Neural progenitor cell (in vitro differentiated cells): ENCODE measurements around the gene TRMT44. TPM values are rescaled to one million over a fixed set of nuclear protein-coding genes. Genes with fewer than 3 reads are reported as not detected.
A peak's percentile ranks its signal among the peaks of the same experiment; 100 is the strongest.

ENCODE experiments used
- DNase-seq: peaks from one replicate; pipeline ENCODE4 v3.0.0-alpha.2; 2016; ENCODE audit warnings: low spot score
- H2AFZ ChIP-seq: fragments of 200-600 bp; sonication (generic); replicated peaks from 2 replicates; pipeline ENCODE4 v1.6.1; 2016; ENCODE audit warnings: antibody characterized with exemption
- H3F3A ChIP-seq: fragments of 200-600 bp; sonication (generic); 2 replicates; pipeline ENCODE4 v1.6.1; 2016; ENCODE audit warnings: antibody characterized with exemption, low read depth
- H3K27ac ChIP-seq: fragments of 200-600 bp; sonication (generic); 2 replicates; pipeline ENCODE4 v1.5.1; 2016; ENCODE audit warnings: mild to moderate bottlenecking
- H3K27me3 ChIP-seq: fragments of 200-600 bp; sonication (generic); 2 replicates; pipeline ENCODE4 v1.6.1; 2016; ENCODE audit warnings: mild to moderate bottlenecking, moderate library complexity
- H3K36me3 ChIP-seq: fragments of 200-600 bp; sonication (generic); 2 replicates; pipeline ENCODE4 v1.5.1; 2016
- H3K4me1 ChIP-seq: fragments of 200-600 bp; sonication (generic); 2 replicates; pipeline ENCODE4 v1.6.1; 2016; ENCODE audit warnings: mixed run types
- H3K4me2 ChIP-seq: fragments of 200-600 bp; sonication (generic); 2 replicates; pipeline ENCODE4 v1.6.1; 2016
- H3K4me3 ChIP-seq: fragments of 200-600 bp; sonication (generic); 2 replicates; pipeline ENCODE4 v1.5.1; 2016
- H3K79me2 ChIP-seq: fragments of 200-600 bp; sonication (generic); 2 replicates; pipeline ENCODE4 v1.6.1; 2016; ENCODE audit warnings: low read depth
- H3K9ac ChIP-seq: fragments of 200-600 bp; sonication (generic); 2 replicates; pipeline ENCODE4 v1.6.1; 2016
- H3K9me3 ChIP-seq: fragments of 200-600 bp; sonication (generic); 2 replicates; pipeline ENCODE4 v1.5.1; 2016; ENCODE audit warnings: low read depth
- H4K20me1 ChIP-seq: fragments of 200-600 bp; sonication (generic); 2 replicates; pipeline ENCODE4 v1.6.1; 2016; ENCODE audit warnings: low read depth
- H3K27ac Mint-ChIP-seq: 3 replicates; pipeline ENCODE4 v1.8.0; 2021; ENCODE audit warnings: mixed read lengths
- H3K27me3 Mint-ChIP-seq: 2 replicates; pipeline ENCODE4 v1.8.0; 2022; ENCODE audit warnings: low read depth, mild to moderate bottlenecking, inconsistent platforms, moderate library complexity, mixed read lengths; ENCODE audit not compliant: insufficient read depth
- H3K36me3 Mint-ChIP-seq: 3 replicates; pipeline ENCODE4 v1.8.0; 2021; ENCODE audit warnings: mixed read lengths
- H3K4me1 Mint-ChIP-seq: 3 replicates; pipeline ENCODE4 v1.8.0; 2021; ENCODE audit warnings: mixed read lengths
- H3K4me3 Mint-ChIP-seq: 3 replicates; pipeline ENCODE4 v1.8.0; 2021; ENCODE audit warnings: mild to moderate bottlenecking, moderate library complexity, mixed read lengths
- H3K9me3 Mint-ChIP-seq: 3 replicates; pipeline ENCODE4 v1.8.0; 2020; ENCODE audit warnings: mixed read lengths
- CTCF ChIP-seq: fragments of 200-600 bp; sonication (generic); IDR thresholded peaks from 2 replicates; pipeline ENCODE4 v1.5.1; 2017; ENCODE audit warnings: antibody characterized with exemption, mild to moderate bottlenecking
- EZH2 ChIP-seq: fragments of 200-600 bp; sonication (generic); IDR thresholded peaks from 2 replicates; pipeline ENCODE4 v1.6.1; 2017; ENCODE audit warnings: antibody characterized with exemption, mild to moderate bottlenecking, moderate library complexity
- EZH2phosphoT487 ChIP-seq: fragments of 200-600 bp; sonication (generic); IDR thresholded peaks from 2 replicates; pipeline ENCODE4 v1.6.1; 2017; ENCODE audit warnings: antibody characterized with exemption
- total RNA-seq: library from RNA; depleted of rRNA; stranded (reverse); fragments of >200 nt; gene quantifications from 2 replicates; pipeline ENCODE4 v1.2.3, GENCODE V29; 2015; ENCODE audit warnings: low replicate concordance

TRMT44 gene
- total RNA-seq, 1 donor from 2014 or later = 19.9 TPM

- no peak overlapping the region for H3K9ac ChIP-seq
- H3K9me3 ChIP-seq = peaks cover 8% of the 10 kb centered on the region
- no peaks in the 10 kb centered on the region for H3K27me3 ChIP-seq
- H3K36me3 ChIP-seq = no peaks in the 10 kb centered on the region
- H3K4me1 ChIP-seq = peaks cover 29% of the 10 kb centered on the region
- H2AFZ ChIP-seq = no peak overlapping the region
- no peak overlapping the region for H3K27ac ChIP-seq
- no peak overlapping the region for H3K27ac Mint-ChIP-seq
- H3K4me2 ChIP-seq = no peak overlapping the region
- no peaks in the 10 kb centered on the region for H4K20me1 ChIP-seq
- peaks cover 38% of the 10 kb centered on the region for H3K4me1 Mint-ChIP-seq
- H3K4me3 Mint-ChIP-seq = no peak overlapping the region
- H3K27me3 Mint-ChIP-seq = peaks cover 3% of the 10 kb centered on the region
- peaks cover 10% of the 10 kb centered on the region for H3K9me3 Mint-ChIP-seq
- H3K36me3 Mint-ChIP-seq = peaks cover 2% of the 10 kb centered on the region
- H3K4me3 ChIP-seq = no peak overlapping the region
- H3K79me2 ChIP-seq = peaks cover 13% of the 10 kb centered on the region
- TF ChIP-seq EZH2phosphoT487 (no peak), CTCF (no peak), EZH2 (no peak)
- peaks cover 55% of the 10 kb centered on the region for H3F3A ChIP-seq
- no peak for DNase-seq
These were observed 4.9 kb upstream of the TRMT44 start for GRCh38 chr4:8435656-8436121.

- Histone ChIP-seq H2AFZ (peak overlapping the region; percentile 81), H3K27ac (peak overlapping the region; percentile 76), H3K4me3 (peak overlapping the region; percentile 46), H3K4me2 (peak overlapping the region; percentile 76), H3K27me3 (no peaks in the 10 kb centered on the region), H4K20me1 (peaks cover 8% of the 10 kb centered on the region), H3K36me3 (no peaks in the 10 kb centered on the region), H3K4me1 (peaks cover 38% of the 10 kb centered on the region), H3F3A (peaks cover 55% of the 10 kb centered on the region), H3K9me3 (peaks cover 8% of the 10 kb centered on the region), H3K79me2 (peaks cover 29% of the 10 kb centered on the region), H3K9ac (no peak overlapping the region)
- peaks cover 50% of the 10 kb centered on the region for H3K4me1 Mint-ChIP-seq
- no peak for TF ChIP-seq EZH2
- peak; percentile 24 for TF ChIP-seq CTCF
- peak overlapping the region; percentile 53 for H3K4me3 Mint-ChIP-seq
- H3K27me3 Mint-ChIP-seq = peaks cover 4% of the 10 kb centered on the region
- H3K36me3 Mint-ChIP-seq = peaks cover 2% of the 10 kb centered on the region
- peak; percentile 64 for DNase-seq
- peak overlapping the region; percentile 65 for H3K27ac Mint-ChIP-seq
- H3K9me3 Mint-ChIP-seq = peaks cover 10% of the 10 kb centered on the region
These were observed 3.3 kb upstream of the TRMT44 start for GRCh38 chr4:8437281-8437680.

GRCh38 chr4:8438743-8439142 lies 1.8 kb upstream of the TRMT44 start:
- Histone ChIP-seq H3K9ac (no peak overlapping the region), H3K27ac (peak overlapping the region; percentile 76), H4K20me1 (peaks cover 11% of the 10 kb centered on the region), H3K4me2 (no peak overlapping the region), H3K9me3 (peaks cover 8% of the 10 kb centered on the region), H3K4me3 (no peak overlapping the region), H2AFZ (no peak overlapping the region), H3F3A (peaks cover 51% of the 10 kb centered on the region), H3K36me3 (no peaks in the 10 kb centered on the region), H3K79me2 (peaks cover 43% of the 10 kb centered on the region), H3K4me1 (peaks cover 40% of the 10 kb centered on the region), H3K27me3 (no peaks in the 10 kb centered on the region)
- peak overlapping the region; percentile 60 for H3K4me3 Mint-ChIP-seq
- TF ChIP-seq EZH2phosphoT487 = no peak
- no peak for TF ChIP-seq EZH2
- TF ChIP-seq CTCF = no peak
- H3K36me3 Mint-ChIP-seq = peaks cover 2% of the 10 kb centered on the region
- DNase-seq = no peak
- H3K27ac Mint-ChIP-seq = no peak overlapping the region
- peaks cover 60% of the 10 kb centered on the region for H3K4me1 Mint-ChIP-seq
- H3K9me3 Mint-ChIP-seq = peaks cover 10% of the 10 kb centered on the region
- H3K27me3 Mint-ChIP-seq = peaks cover 4% of the 10 kb centered on the region
